GM12801 (cell line): Measurements from ENCODE around the gene GLYR1.

Source experiments
- CTCF ChIP-seq: IDR thresholded peaks from one replicate; pipeline ENCODE4 v1.5.1; 2011; ENCODE audit warnings: control low read depth; ENCODE audit not compliant: insufficient read length; ENCODE audit errors: extremely low read depth

GLYR1 gene

GRCh38 chr16:4802659-4803287 lies 44.3 kb downstream of the GLYR1 start:
- TF ChIP-seq CTCF, result no peak

GRCh38 chr16:4801962-4802658 lies 45.0 kb downstream of the GLYR1 start, which contains the start of gene ROGDI:
TSS of gene ROGDI (minus strand) at chr16:4802633. CDS start at chr16:4802571, 62 bp downstream.
- TF ChIP-seq CTCF, result no peak

GRCh38 chr16:4801051-4801961 lies 45.8 kb downstream of the GLYR1 start:
- TF ChIP-seq CTCF, result no peak

GRCh38 chr16:4800290-4801041 lies 46.6 kb downstream of the GLYR1 start:
- TF ChIP-seq CTCF, result no peak

GRCh38 chr16:4799171-4799855 lies 47.8 kb downstream of the GLYR1 start:
- no peak for TF ChIP-seq CTCF

- TF ChIP-seq CTCF, result no peak
Measured at GRCh38 chr16:4798456-4798855, 48.6 kb downstream of the GLYR1 start.
